Measurements from ENCODE around the gene HMCN1.
"Not testable (repeated sequence)": the region's sequence is repeated elsewhere in the genome, so short reads cannot be mapped to it uniquely, and the experiment has no call there.

HMCN1 gene

GRCh38 chr1:186175588-186175987 lies 441.4 kb downstream of the HMCN1 start:
- DNase-seq, result no peak

GRCh38 chr1:186178426-186179043 lies 444.3 kb downstream of the HMCN1 start:
- no peak for DNase-seq

DNA sequence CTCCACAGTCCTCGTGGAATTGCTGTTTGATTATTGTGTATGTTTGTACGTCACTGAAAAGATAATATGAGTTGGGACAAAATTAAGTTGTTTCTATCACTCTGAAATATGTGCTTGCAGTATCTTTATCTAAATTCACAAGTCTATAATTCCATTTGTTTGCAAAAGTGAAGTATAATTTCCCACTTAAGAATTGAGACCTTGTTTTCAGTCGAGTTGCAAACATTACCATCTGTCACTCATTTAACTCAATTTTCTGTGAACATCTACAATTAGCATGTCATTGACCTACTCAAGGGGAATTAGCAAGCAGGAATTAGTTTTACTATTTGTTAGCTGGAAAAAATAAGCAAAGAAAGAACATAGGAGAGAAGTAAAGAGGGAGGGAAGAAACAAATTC lies 445.0 kb downstream of the HMCN1 start:
- DNase-seq, result no peak

DNA sequence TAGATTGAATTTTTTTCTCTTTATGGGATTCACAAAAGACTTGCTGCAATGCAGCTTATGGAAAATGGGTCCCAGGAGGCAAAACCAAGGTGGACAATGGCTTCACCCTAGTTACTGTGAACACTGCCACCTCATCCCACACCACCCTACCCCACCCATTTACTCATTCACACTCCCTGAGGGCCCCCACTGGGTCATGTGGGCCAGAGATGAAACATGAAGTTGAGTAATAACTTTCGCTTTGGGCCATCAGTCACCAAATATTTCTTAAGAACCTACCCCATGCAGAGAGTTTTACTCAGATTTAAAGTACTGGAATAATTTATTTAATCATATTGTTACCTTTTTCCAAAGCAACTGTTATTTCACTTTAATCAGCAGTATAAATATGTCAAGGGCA lies 449.0 kb downstream of the HMCN1 start:
- no peak for DNase-seq

DNA sequence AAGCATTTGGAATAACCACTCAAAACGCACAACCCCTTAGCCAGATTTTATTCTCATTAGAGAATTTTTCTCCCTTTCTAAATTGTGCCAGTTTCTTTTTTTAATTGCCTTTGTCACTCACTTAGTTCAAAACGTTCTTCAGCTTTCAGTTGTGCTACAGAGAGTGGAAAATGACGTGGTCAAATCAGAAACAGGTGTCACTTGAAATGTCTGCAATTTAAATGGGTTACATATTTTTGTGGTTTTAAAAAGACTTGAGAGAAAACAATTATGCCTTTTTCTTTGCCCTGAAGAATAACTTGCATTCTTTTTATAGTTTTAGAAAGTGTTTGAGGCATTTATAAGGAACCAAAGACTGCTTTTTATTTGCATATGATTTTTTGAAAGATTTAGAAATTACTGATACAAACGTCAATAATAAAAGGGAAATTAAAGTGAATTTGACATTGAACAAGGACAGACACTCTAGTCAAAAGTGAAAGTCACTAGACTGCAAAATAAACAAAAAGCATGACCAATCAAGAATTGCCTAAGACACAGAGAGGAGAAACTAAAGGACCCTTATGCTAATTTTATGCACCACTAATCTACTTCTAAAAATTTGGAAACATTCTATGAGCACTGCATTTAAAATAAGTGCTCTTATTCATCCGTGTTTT lies 449.9 kb downstream of the HMCN1 start:
- DNase-seq, result no peak

- DNase-seq, result not testable (repeated sequence)
These were observed 452.1 kb downstream of the HMCN1 start for GRCh38 chr1:186186251-186186650.

- DNase-seq, result no peak
These were observed 453.4 kb downstream of the HMCN1 start for GRCh38 chr1:186187601-186188000.

DNA sequence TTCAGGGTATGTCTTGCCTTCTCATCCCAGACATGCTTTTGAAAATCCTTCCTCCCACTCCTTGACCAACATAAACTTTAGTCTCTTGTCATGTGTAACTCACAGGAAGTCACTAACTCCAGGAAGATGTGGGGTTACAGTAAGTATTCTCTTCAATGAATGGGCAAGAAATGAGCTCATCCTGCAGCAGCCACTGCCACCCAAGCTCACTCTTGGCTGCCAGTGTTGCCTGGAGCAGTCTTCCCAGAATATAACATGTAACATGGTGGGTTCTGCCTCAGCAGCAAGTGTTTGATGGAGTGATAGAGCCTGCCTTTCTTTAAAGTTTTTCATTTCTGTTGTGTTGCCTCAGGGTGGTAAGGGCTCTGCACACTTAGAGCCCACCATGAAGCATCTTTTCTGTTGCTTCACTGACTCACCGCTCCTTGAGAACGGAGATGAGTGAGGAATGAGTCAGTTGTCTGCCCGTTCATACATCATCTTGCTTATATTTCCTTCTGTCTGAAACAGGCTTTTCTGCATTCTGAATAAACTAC lies 453.9 kb downstream of the HMCN1 start:
- DNase-seq, result no peak

GRCh38 chr1:186188736-186189135 lies 454.5 kb downstream of the HMCN1 start:
- no peak for DNase-seq

GRCh38 chr1:186189156-186189555 lies 455.0 kb downstream of the HMCN1 start:
- DNase-seq, result no peak

DNA sequence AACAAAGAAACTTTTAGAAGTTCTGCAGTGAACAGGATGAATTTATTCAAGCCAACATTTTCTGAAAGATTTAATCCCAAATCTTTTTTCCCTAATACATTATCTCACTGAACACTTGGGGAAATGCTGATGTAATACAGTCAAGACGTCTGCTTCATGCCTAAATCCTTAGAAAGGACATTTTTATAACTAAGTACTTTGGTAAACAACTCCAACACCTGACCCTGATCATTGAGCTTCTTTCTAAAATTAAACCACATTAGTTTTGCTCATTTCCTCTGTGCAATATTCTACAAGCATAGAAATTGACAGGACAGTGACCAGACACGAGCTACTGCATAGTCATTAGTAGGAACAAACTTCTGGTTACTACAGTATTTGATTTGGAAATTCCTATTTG lies 457.3 kb downstream of the HMCN1 start:
- DNase-seq, result no peak

GRCh38 chr1:186193224-186193623 lies 459.0 kb downstream of the HMCN1 start:
- DNase-seq, result no peak

- no peak for DNase-seq
These were observed 460.0 kb downstream of the HMCN1 start for GRCh38 chr1:186194107-186194756.

DNA sequence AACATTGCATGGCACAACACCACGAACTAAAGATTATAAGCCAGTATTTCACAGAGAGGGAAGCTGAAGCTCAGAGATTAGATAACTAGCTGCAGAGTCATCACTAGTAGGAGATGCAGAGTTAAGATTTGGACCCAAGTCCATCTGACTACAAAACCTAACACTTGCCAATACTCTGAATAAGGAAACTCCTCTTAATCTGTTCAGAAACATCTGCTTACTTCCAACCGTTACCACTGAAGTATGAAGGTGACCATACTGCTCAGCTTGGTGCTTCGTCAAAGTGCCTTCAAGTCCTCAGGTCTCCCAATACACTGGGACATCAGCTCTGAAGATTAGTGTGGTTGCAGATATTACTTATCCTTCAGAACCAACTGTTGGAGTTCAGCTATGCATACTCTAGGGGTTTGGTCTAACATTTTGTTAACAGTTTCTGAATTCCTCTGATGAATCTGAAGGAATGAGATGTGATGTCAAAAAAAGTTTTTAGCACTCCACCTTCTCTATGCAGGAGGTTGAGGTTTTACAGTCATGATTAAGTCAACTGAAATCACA lies 461.3 kb downstream of the HMCN1 start:
- no peak for DNase-seq

GRCh38 chr1:186202271-186202764 lies 468.1 kb downstream of the HMCN1 start:
- DNase-seq, result no peak

- no peak for DNase-seq
These were observed 468.6 kb downstream of the HMCN1 start for GRCh38 chr1:186202776-186203175.

GRCh38 chr1:186206048-186206570 lies 471.9 kb downstream of the HMCN1 start:
- DNase-seq, result no peak

DNA sequence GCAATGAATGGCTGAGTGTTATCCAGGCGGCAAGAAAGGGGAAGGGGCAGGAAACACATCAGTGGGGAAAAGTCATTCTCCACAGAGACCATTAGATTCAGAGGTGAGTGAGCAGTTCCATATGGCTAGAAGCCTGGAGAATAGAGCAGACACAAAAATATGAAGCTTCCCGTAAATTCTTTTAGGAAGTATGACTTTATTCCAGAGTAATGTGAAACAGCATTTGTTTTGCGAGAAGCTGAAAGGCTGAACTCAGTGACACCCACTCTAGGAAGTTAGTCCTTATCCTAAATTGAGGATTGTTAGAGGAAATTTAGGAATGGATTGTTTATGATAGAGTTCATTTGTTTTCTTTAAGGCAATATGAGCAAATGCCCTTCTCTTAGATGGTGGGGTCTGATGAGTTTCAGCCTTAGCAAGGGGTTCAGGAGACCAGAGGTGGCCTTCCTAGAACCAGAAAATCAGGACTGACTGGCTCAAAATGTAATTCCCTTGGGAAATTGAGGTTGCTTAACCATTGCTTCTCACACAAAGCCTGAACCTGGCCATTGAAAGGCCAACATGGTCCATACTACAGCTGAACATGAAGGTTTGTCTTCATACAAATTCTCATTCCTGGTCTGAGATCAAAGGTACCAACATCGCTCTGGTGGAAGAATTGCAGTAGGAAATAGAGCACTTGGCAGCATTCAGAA lies 473.3 kb downstream of the HMCN1 start:
- no peak for DNase-seq

DNA sequence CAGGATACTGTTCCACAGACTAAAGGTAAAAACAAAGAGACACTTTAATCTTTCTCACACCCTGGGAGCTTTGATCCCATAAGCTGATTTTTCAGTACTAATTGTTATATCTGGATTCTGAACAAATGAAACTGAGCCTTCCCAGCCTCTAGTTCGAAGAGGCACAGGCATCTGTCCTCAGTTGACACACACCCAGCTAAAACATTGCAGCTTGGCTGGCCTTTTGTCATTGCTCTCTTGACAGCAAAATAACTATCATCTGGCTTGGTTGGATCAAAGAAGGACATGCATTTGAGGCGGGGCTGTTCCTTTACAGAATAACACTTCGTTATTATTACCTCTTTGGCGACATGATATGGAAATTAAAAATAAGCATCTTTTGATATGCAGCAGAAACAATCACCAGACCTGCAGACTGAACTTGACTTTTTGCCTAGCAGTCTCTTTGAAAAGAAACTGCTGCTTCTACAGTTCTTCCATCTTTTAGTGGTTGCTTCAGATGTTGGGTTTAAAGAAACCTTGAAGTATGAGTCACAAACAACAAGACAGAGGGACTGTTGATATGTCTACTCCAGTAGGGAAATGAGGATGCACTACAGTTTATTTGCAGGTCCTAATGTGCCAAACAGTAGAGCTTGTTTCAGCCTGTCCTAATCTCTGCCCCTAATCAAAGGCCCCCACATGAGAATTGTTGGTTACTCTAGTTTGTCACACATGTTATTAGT lies 474.4 kb downstream of the HMCN1 start:
- DNase-seq, result no peak

GRCh38 chr1:186210258-186210657 lies 476.1 kb downstream of the HMCN1 start:
- no peak for DNase-seq

DNA sequence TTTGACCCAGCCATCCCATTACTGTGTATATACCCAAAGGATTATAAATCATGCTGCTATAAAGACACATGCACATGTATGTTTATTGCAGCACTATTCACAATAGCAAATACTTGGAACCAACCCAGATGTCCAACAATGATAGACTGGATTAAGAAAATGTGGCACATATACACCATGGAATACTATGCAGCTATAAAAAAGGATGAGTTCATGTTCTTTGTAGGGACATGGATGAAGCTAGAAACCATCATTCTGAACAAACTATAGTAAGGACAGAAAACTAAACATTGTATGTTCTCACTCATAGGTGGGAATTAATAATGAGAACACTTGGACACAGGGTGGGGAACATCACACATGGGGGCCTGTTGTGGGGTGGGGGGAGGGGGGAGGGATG lies 477.4 kb downstream of the HMCN1 start:
- not testable (repeated sequence) for DNase-seq

All from NCI-H2081 treated with DMSO at 0.1 percent for 48 hours (cell line).